Parathyroid adenoma (tissue), 2 donors: ENCODE results near the gene CGREF1.

ENCODE experiments used
- H2AFZ ChIP-seq: fragments of 300-600 bp; sonication (generic); one replicate; pipeline ENCODE4 v1.7.0; 2017; ENCODE audit warnings: antibody characterized with exemption, mild to moderate bottlenecking
- H3K27ac ChIP-seq: fragments of 300-600 bp; sonication (generic); one replicate; pipeline ENCODE4 v1.7.0; 2017
- H3K27me3 ChIP-seq: fragments of 300-600 bp; sonication (generic); one replicate; pipeline ENCODE4 v1.7.0; 2017; ENCODE audit warnings: low read length; ENCODE audit not compliant: control insufficient read depth, insufficient read depth
- H3K36me3 ChIP-seq: fragments of 300-600 bp; sonication (generic); one replicate; pipeline ENCODE4 v1.7.0; 2017; ENCODE audit warnings: low read length; ENCODE audit not compliant: control insufficient read depth, insufficient read depth
- H3K4me1 ChIP-seq: fragments of 300-600 bp; sonication (generic); one replicate; pipeline ENCODE4 v1.7.0; 2017; ENCODE audit warnings: control low read depth
- H3K4me2 ChIP-seq: fragments of 300-600 bp; sonication (generic); one replicate; pipeline ENCODE4 v1.7.0; 2017; ENCODE audit warnings: low read length
- H3K4me3 ChIP-seq: fragments of 300-600 bp; sonication (generic); one replicate; pipeline ENCODE4 v1.7.0; 2017; ENCODE audit warnings: low read depth, low read length
- H3K79me2 ChIP-seq: fragments of 300-600 bp; sonication (generic); one replicate; pipeline ENCODE4 v1.7.0; 2017; ENCODE audit warnings: control low read depth
- H3K9ac ChIP-seq: fragments of 300-600 bp; sonication (generic); one replicate; pipeline ENCODE4 v1.7.0; 2017; ENCODE audit warnings: mild to moderate bottlenecking
- H3K9me3 ChIP-seq: fragments of 300-600 bp; sonication (generic); one replicate; pipeline ENCODE4 v1.7.0; 2017; ENCODE audit warnings: low read length; ENCODE audit not compliant: control insufficient read depth
- CTCF ChIP-seq: fragments of 300-600 bp; sonication (generic); IDR thresholded peaks from one replicate; pipeline ENCODE4 v1.7.0; 2017; ENCODE audit warnings: antibody characterized with exemption, mild to moderate bottlenecking
- donor health status: primary hyperparathyroidism.

CGREF1 gene

GRCh38 chr2:27133905-27134780 lies 15.2 kb upstream of the CGREF1 start, which contains the start of gene PREB:
Gene PREB, minus strand, starts transcription at chr2:27134636. Its CDS starts 215 bp downstream, at chr2:27134421.
- Histone ChIP-seq H3K9ac (peak within 1 kb of the TSS; percentile 24), H3K79me2 (peaks cover 7% of the 10 kb centered on the region), H3K4me2 (peak within 1 kb of the TSS; percentile 95), H3K36me3 (no peaks in the 10 kb centered on the region), H3K4me3 (peak within 1 kb of the TSS; percentile 97), H3K27me3 (no peaks in the 10 kb centered on the region), H3K4me1 (peaks cover 9% of the 10 kb centered on the region), H3K9me3 (no peaks in the 10 kb centered on the region), H3K27ac (peak within 1 kb of the TSS; percentile 50), H2AFZ (peak within 1 kb of the TSS; percentile 78)
- no peak for TF ChIP-seq CTCF

GRCh38 chr2:27133195-27133875 lies 14.4 kb upstream of the CGREF1 start:
- Histone ChIP-seq H3K27ac (no peak overlapping the region), H3K9ac (no peak overlapping the region), H3K4me2 (peak overlapping the region; percentile 95), H2AFZ (no peak overlapping the region), H3K9me3 (no peaks in the 10 kb centered on the region), H3K27me3 (no peaks in the 10 kb centered on the region), H3K4me3 (peak overlapping the region; percentile 97), H3K36me3 (no peaks in the 10 kb centered on the region), H3K4me1 (peaks cover 9% of the 10 kb centered on the region), H3K79me2 (peaks cover 7% of the 10 kb centered on the region)
- no peak for TF ChIP-seq CTCF

- peaks cover 9% of the 10 kb centered on the region for H3K4me1 ChIP-seq
Measured at GRCh38 chr2:27131429-27131828, 12.5 kb upstream of the CGREF1 start.

GRCh38 chr2:27130396-27130795 lies 11.5 kb upstream of the CGREF1 start:
- Histone ChIP-seq H3K9me3 (no peaks in the 10 kb centered on the region), H3K27ac (no peak overlapping the region), H3K4me3 (no peak overlapping the region), H2AFZ (no peak overlapping the region), H3K36me3 (no peaks in the 10 kb centered on the region), H3K9ac (no peak overlapping the region), H3K79me2 (peaks cover 7% of the 10 kb centered on the region), H3K4me2 (no peak overlapping the region), H3K4me1 (peaks cover 9% of the 10 kb centered on the region), H3K27me3 (no peaks in the 10 kb centered on the region)
- no peak for TF ChIP-seq CTCF

More at GRCh38 chr2:27131429-27131828, 12.5 kb upstream of the CGREF1 start:
- Histone ChIP-seq H2AFZ (no peak overlapping the region), H3K4me2 (no peak overlapping the region), H3K27ac (no peak overlapping the region), H3K4me3 (no peak overlapping the region), H3K79me2 (peaks cover 7% of the 10 kb centered on the region), H3K36me3 (no peaks in the 10 kb centered on the region), H3K9me3 (no peaks in the 10 kb centered on the region), H3K27me3 (no peaks in the 10 kb centered on the region), H3K9ac (no peak overlapping the region)
- TF ChIP-seq CTCF = no peak
